ENCODE measurements around the gene RAG2. TPM values are rescaled to one million over a fixed set of nuclear protein-coding genes. Genes with fewer than 3 reads are reported as not detected.

Gene RAG2
- 0.11 TPM for polyA plus RNA-seq (2013, experiment 1 of 2; ENCODE audit: insufficient read length)
- not detected for polyA plus RNA-seq (2013, experiment 2 of 2; ENCODE audit: insufficient read length)

- DNase-seq, result no peak
These were observed at the start of gene RAG2 for GRCh38 chr11:36598051-36598450. Gene RAG2, minus strand, starts transcription at chr11:36598236. Its CDS starts 4,068 bp downstream, at chr11:36594168.

- no peak for DNase-seq
These were observed 40.5 kb upstream of the RAG2 start for GRCh38 chr11:36638556-36638955.

- no peak for DNase-seq
These were observed 37.2 kb upstream of the RAG2 start for GRCh38 chr11:36635066-36635862.

GRCh38 chr11:36631774-36632173, 33.7 kb upstream of the RAG2 start:
- DNase-seq, result no peak

GRCh38 chr11:36628765-36629244, 30.8 kb upstream of the RAG2 start:
- DNase-seq, result no peak

- no peak for DNase-seq
These were observed 30.1 kb upstream of the RAG2 start for GRCh38 chr11:36628141-36628540.

- no peak for DNase-seq
These were observed 29.4 kb upstream of the RAG2 start for GRCh38 chr11:36627471-36627870.

- no peak for DNase-seq
These were observed 29.0 kb upstream of the RAG2 start for GRCh38 chr11:36627006-36627405.

- DNase-seq, result no peak
These were observed 25.5 kb upstream of the RAG2 start for GRCh38 chr11:36623494-36623893.

GRCh38 chr11:36622431-36623136, 24.5 kb upstream of the RAG2 start:
- DNase-seq, result peak; percentile 48

- DNase-seq, result no peak
These were observed 22.2 kb upstream of the RAG2 start for GRCh38 chr11:36620246-36620645.

- peak; percentile 22 for DNase-seq
These were observed 21.5 kb upstream of the RAG2 start for GRCh38 chr11:36619502-36619901.

- DNase-seq, result no peak
These were observed 20.5 kb upstream of the RAG2 start for GRCh38 chr11:36618363-36619047.

- DNase-seq, result no peak
These were observed 19.7 kb upstream of the RAG2 start for GRCh38 chr11:36617543-36618362.

- no peak for DNase-seq
These were observed 17.8 kb upstream of the RAG2 start for GRCh38 chr11:36615826-36616225.

- DNase-seq, result no peak
These were observed 11.3 kb upstream of the RAG2 start for GRCh38 chr11:36609383-36609782.

- no peak for DNase-seq
These were observed 10.6 kb upstream of the RAG2 start for GRCh38 chr11:36608491-36609199.

- no peak for DNase-seq
These were observed 7.5 kb upstream of the RAG2 start for GRCh38 chr11:36605221-36606216.

GRCh38 chr11:36602135-36602534, 4.1 kb upstream of the RAG2 start:
- DNase-seq, result no peak

GRCh38 chr11:36601155-36601554, 3.1 kb upstream of the RAG2 start:
- no peak for DNase-seq

All from fibroblast of skin of back (primary cell).